A673 (cell line): ENCODE measurements around the gene DCUN1D3. TPM values are rescaled to one million over a fixed set of nuclear protein-coding genes. Genes with fewer than 3 reads are reported as not detected.
"Not testable (repeated sequence)": the region's sequence is repeated elsewhere in the genome, so short reads cannot be mapped to it uniquely, and the experiment has no call there.

Source experiments
- BruUV-seq: library from RNA; stranded (reverse); fragments of 400-500 nt; replicated peaks from 2 replicates; lab custom pipeline; 2021; lab: Mats Ljungman, UMichigan
- CTCF ChIA-PET: fragments of 300-600 bp; sonication (Branson Sonifier 250); formaldehyde crosslinking; loops from one replicate; lab custom pipeline; 2022; ENCODE audit warnings: antibody characterized with exemption; lab: Charles Lee
- POLR2A ChIA-PET: fragments of 300-600 bp; sonication (Branson Sonifier 250); formaldehyde crosslinking; loops from one replicate; lab custom pipeline; 2022; ENCODE audit warnings: antibody characterized with exemption; ENCODE audit not compliant: low non-redundant PET; lab: Charles Lee
- DNase-seq: peaks from one replicate; pipeline ENCODE4 v3.0.0-alpha.2; 2015; ENCODE audit warnings: low spot score
- H3K27ac ChIP-seq: fragments of 200-600 bp; sonication (generic); 2 replicates; pipeline ENCODE4 v1.5.1; 2016; ENCODE audit warnings: mixed run types, low read depth, mild to moderate bottlenecking, mixed read lengths, antibody characterized with exemption, low read length; ENCODE audit not compliant: poor library complexity, severe bottlenecking
- H3K27me3 ChIP-seq: fragments of 200-600 bp; sonication (generic); replicated peaks from 2 replicates; pipeline ENCODE4 v1.6.1; 2017; ENCODE audit warnings: mixed run types, low read depth, mild to moderate bottlenecking, mixed read lengths, antibody characterized with exemption, low read length; ENCODE audit not compliant: insufficient read depth, poor library complexity
- H3K36me3 ChIP-seq: fragments of 200-600 bp; sonication (generic); 2 replicates; pipeline ENCODE4 v1.6.1; 2016; ENCODE audit warnings: mixed run types, mild to moderate bottlenecking, mixed read lengths, antibody characterized with exemption, low read length; ENCODE audit not compliant: insufficient read depth, poor library complexity, severe bottlenecking
- H3K4me1 ChIP-seq: fragments of 200-600 bp; sonication (generic); 2 replicates; pipeline ENCODE4 v1.6.1; 2017; ENCODE audit warnings: mixed run types, mild to moderate bottlenecking, mixed read lengths, antibody characterized with exemption, low read length; ENCODE audit not compliant: insufficient read depth, poor library complexity, severe bottlenecking
- H3K4me3 ChIP-seq: fragments of 200-600 bp; sonication (generic); 2 replicates; pipeline ENCODE4 v1.5.1; 2016; ENCODE audit warnings: low read depth, mixed run types, mild to moderate bottlenecking, mixed read lengths, low read length; ENCODE audit not compliant: poor library complexity, severe bottlenecking
- H3K9me3 ChIP-seq: fragments of 200-600 bp; sonication (generic); 2 replicates; pipeline ENCODE4 v1.6.1; 2016; ENCODE audit warnings: mixed run types, low read depth, mild to moderate bottlenecking, mixed read lengths, antibody characterized with exemption, low read length; ENCODE audit not compliant: poor library complexity, severe bottlenecking
- EZH2 ChIP-seq: fragments of 200-600 bp; sonication (generic); IDR thresholded peaks from 2 replicates; pipeline ENCODE4 v1.6.1; 2017; ENCODE audit warnings: borderline replicate concordance, low read depth, mild to moderate bottlenecking, mixed read lengths, antibody characterized with exemption, low read length; ENCODE audit not compliant: poor library complexity, severe bottlenecking
- intact Hi-C: fragments of 100-400 bp; cut with micrococcal nuclease; formaldehyde crosslinking; loops from one replicate; pipeline ENCODE4 v1.10.0; 2022; ENCODE audit not compliant: unreplicated experiment
- total RNA-seq: library from RNA; stranded (reverse); gene quantifications from 2 replicates; pipeline ENCODE4 v1.2.3, GENCODE V29; 2021
- TF ChIP-seq, protein P1 (sequence below): fragments of 300-800, 200-600 bp; sonication (generic); conservative IDR thresholded peaks from 2 replicates; pipeline ENCODE4 v1.5.1; 2017; ENCODE audit warnings: low read depth, mild to moderate bottlenecking, antibody characterized with exemption, low read length, moderate library complexity, mixed read lengths

Gene DCUN1D3
- total RNA-seq, 1 experiment from 2014 or later = 12.4 TPM

GRCh38 chr16:20806168-20807050, 93.7 kb downstream of the DCUN1D3 start, which contains the start of the genes ERI2 and REXO5:
TSS of gene ERI2 (minus strand) at chr16:20806472. CDS start at chr16:20806430, 42 bp downstream.
TSS of gene REXO5 (plus strand) at chr16:20806527. CDS start at chr16:20806954, 427 bp downstream.
- Histone ChIP-seq H3K36me3 (peaks cover 3% of the 10 kb centered on the region), H3K9me3 (no peaks in the 10 kb centered on the region), H3K4me3 (peak within 1 kb of the TSS; percentile 78), H3K27me3 (no peaks in the 10 kb centered on the region), H3K4me1 (peaks cover 6% of the 10 kb centered on the region), H3K27ac (peak within 1 kb of the TSS; percentile 92)
- POLR2A ChIA-PET = interaction anchor here (0.6 kb wide), 1 partner anchor 357 kb away, joined by 4 read pairs; no protein-coding TSS in a partner anchor
- TF ChIP-seq, protein P1, sequence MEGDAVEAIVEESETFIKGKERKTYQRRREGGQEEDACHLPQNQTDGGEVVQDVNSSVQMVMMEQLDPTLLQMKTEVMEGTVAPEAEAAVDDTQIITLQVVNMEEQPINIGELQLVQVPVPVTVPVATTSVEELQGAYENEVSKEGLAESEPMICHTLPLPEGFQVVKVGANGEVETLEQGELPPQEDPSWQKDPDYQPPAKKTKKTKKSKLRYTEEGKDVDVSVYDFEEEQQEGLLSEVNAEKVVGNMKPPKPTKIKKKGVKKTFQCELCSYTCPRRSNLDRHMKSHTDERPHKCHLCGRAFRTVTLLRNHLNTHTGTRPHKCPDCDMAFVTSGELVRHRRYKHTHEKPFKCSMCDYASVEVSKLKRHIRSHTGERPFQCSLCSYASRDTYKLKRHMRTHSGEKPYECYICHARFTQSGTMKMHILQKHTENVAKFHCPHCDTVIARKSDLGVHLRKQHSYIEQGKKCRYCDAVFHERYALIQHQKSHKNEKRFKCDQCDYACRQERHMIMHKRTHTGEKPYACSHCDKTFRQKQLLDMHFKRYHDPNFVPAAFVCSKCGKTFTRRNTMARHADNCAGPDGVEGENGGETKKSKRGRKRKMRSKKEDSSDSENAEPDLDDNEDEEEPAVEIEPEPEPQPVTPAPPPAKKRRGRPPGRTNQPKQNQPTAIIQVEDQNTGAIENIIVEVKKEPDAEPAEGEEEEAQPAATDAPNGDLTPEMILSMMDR = peak; percentile 59
- no peak for TF ChIP-seq EZH2
- peak; percentile 97 for DNase-seq
- intact Hi-C loops = no loop called here
- TSS peak; percentile 84 for BruUV-seq
- CTCF ChIA-PET = no interaction called here

DNA sequence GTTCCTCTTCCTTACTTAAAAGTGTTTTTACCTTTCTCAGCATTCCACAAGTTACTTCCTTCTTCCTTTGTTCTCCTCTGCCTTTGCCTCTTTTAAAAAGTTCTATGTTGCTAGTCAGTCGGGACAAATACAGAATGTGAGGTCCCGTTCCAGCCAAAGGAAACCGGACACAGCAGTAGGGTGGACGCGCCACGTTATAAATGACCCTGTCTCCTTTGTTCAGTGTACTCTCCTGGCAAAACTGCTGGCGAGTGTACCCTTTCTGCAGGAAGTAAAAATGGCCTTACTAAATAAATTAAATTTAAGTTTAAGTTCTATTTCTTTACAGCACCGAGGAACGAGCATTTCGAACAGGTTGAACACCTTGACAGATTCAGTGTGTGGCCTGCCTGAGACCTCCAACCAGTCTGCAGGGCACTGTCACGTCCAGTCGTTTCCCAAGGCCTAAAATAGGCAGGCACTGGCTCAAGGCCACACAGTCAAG, 94.4 kb downstream of the DCUN1D3 start:
- Histone ChIP-seq H3K27ac (peak overlapping the region; percentile 92), H3K4me3 (peak overlapping the region; percentile 78)
- H3K9me3 ChIP-seq, intact Hi-C loops, DNase-seq, H3K4me1 ChIP-seq, H3K36me3 ChIP-seq, H3K27me3 ChIP-seq, POLR2A ChIA-PET, CTCF ChIA-PET: not testable (repeated sequence)
- BruUV-seq = TSS peak; percentile 78

Other genes starting within 250 kb of the DCUN1D3 start
- gene ACSM1, start 202.7 kb downstream of the DCUN1D3 start, total RNA-seq = not detected in 2 replicates
- gene THUMPD1, start 158.5 kb downstream of the DCUN1D3 start, total RNA-seq = 26.6 and 29.9 TPM in 2 replicates
- gene ACSM3, start 136.3 kb downstream of the DCUN1D3 start, total RNA-seq = 0.35 TPM in 1 of 2 replicates, not detected in the other
- gene ERI2, start 93.9 kb downstream of the DCUN1D3 start, total RNA-seq = 24.9 and 27.1 TPM in 2 replicates
- 9.1 TPM in 2 replicates for gene REXO5, start 93.8 kb downstream of the DCUN1D3 start, total RNA-seq
- 14.3 and 21.4 TPM in 2 replicates for gene LYRM1, start 413 bp upstream of the DCUN1D3 start, total RNA-seq